ENCODE data around the gene KLHL2. TPM values are rescaled to one million over a fixed set of nuclear protein-coding genes. Genes with fewer than 3 reads are reported as not detected.
A peak's percentile ranks its signal among the peaks of the same experiment; 100 is the strongest.
"Not testable (repeated sequence)": the region's sequence is repeated elsewhere in the genome, so short reads cannot be mapped to it uniquely, and the experiment has no call there.

The KLHL2 gene, protein sequence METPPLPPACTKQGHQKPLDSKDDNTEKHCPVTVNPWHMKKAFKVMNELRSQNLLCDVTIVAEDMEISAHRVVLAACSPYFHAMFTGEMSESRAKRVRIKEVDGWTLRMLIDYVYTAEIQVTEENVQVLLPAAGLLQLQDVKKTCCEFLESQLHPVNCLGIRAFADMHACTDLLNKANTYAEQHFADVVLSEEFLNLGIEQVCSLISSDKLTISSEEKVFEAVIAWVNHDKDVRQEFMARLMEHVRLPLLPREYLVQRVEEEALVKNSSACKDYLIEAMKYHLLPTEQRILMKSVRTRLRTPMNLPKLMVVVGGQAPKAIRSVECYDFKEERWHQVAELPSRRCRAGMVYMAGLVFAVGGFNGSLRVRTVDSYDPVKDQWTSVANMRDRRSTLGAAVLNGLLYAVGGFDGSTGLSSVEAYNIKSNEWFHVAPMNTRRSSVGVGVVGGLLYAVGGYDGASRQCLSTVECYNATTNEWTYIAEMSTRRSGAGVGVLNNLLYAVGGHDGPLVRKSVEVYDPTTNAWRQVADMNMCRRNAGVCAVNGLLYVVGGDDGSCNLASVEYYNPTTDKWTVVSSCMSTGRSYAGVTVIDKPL
- 18.3 and 21.1 TPM in 2 replicates for total RNA-seq (2014; rRNA removed; shearing (Covaris generic))

- DNase-seq (ENCODE audit: low spot score): peak; percentile 40
Measured at GRCh38 chr4:165207431-165208220, at the start of gene KLHL2. TSS of gene KLHL2 (plus strand) at chr4:165207561. CDS start at chr4:165207877, 316 bp downstream.

GRCh38 chr4:165158762-165159161 is 48.6 kb upstream of the KLHL2 start:
- no peak for DNase-seq (ENCODE audit: low spot score)

DNA sequence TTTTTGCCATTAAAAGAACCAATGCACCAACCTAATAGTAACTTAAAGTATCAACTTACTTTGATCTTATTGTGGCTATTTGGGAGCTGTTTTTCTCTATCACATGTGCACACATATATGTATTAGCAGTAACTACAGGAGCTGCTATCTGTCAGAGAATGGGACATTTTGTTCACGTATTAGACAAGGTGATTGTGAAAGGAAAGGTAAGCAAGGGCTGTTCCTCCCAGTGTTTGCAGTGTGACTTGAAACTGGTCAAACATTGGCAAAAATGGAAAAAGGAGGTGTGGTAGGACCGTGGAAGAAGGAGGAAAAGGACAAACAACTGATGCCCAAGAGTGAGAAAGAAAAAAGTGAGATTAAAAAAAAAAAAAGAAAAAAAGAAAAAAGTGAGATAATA is 43.1 kb upstream of the KLHL2 start:
- no peak for DNase-seq (ENCODE audit: low spot score)

DNA sequence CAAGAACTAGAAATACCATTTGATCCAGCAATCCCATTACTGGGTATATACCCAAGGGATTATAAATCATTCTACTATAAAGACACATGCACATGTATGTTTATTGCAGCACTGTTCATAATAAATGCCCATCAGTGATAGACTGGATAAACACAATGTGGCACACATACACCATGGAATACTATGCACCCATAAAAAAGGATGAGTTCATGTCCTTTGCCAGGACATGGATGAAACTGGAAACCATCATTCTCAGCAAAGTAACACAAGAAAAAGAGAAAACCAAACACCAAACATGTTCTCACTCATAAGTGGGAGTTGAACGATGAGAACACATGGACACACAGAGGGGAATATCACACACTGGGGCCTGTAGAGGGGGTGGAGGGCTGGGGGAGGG is 40.5 kb upstream of the KLHL2 start:
- not testable (repeated sequence) for DNase-seq (ENCODE audit: low spot score)

GRCh38 chr4:165167650-165168049 is 39.7 kb upstream of the KLHL2 start:
- no peak for DNase-seq (ENCODE audit: low spot score)

- DNase-seq (ENCODE audit: low spot score): no peak
Measured at GRCh38 chr4:165170819-165171218, 36.5 kb upstream of the KLHL2 start.

DNA sequence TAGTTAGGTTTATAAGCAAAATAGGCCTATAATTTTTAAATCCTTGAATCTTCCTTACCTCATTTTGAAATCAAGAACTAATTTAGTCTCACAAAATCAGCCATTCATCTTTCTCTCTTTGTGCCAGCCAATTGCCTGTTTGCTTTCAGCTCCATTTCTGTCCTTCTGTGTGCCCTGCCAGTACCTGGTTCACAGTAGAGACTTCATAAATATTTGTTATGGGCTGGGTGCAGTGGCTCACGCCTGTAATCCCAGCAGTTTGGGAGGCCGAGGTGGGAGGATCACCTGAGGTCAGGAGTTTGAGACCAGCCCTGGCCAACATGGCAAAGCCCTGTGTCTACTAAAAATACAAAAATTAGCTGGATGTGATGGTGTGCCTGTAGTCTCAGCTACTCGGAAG is 31.9 kb upstream of the KLHL2 start:
- DNase-seq (ENCODE audit: low spot score): not testable (repeated sequence)

- no peak for DNase-seq (ENCODE audit: low spot score)
Measured at GRCh38 chr4:165175879-165176278, 31.5 kb upstream of the KLHL2 start.

DNA sequence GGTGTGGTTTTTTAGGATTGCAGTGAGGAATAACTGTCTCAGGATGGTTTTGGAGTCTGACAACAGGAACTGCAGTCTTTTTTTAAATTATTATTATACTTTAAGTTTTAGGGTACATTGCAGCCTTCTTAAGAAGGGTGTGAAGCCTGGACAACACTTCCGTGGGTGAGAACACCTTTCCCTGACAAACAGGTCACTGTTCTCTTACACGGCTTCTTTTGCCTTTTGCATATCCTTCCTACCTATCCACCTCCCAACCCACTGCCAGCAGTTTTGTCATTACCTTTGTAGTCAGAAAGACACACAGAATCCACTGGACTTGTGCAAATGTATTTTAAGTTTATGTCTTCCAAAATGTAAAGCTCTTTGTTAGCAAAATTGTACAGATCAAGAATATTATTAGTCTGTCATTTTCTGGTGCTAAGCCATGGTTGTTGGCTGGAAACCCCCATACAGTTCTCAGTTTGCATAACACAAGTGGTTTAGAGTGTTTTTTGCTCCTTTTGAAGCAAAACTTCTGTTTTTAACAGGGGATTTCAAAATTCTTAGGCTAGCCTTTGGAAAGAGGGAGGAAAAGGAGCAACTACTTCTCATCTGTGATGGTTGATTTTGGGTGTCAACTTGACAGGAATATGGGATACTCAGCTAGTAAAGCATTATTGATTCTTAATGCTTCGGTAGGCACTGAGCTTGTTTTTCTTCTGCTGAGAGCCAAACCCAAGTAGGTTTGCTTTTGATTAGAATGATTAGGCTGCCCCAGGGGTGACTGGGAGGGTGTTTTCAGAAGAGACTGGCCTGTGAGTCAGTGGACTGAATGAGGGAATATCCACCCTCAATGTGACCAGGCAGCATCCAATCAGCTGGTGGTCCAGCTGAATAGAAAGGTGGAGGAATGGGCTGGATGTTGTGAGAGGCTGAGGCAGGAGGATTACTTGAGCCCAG is 29.4 kb upstream of the KLHL2 start:
- no peak for DNase-seq (ENCODE audit: low spot score)

DNA sequence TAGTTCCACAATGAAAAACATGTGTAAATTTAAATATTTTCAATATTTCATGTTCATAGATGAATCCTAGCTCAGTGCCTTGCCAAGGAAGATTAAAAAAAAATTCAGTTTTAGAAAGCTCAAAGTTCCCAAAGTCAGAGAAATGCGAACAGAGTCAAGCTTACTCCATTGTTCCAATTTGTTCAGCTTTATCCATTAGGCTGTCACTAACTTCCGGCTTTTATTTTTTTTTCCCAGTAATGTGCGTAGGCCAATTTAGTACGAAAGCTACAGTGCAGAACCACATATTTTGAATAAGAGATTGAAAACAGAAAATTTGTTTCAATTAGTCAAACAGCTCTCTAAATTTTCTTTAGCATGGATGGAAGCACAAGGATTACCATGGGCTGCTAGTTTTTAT is 23.1 kb upstream of the KLHL2 start:
- DNase-seq (ENCODE audit: low spot score): no peak

DNA sequence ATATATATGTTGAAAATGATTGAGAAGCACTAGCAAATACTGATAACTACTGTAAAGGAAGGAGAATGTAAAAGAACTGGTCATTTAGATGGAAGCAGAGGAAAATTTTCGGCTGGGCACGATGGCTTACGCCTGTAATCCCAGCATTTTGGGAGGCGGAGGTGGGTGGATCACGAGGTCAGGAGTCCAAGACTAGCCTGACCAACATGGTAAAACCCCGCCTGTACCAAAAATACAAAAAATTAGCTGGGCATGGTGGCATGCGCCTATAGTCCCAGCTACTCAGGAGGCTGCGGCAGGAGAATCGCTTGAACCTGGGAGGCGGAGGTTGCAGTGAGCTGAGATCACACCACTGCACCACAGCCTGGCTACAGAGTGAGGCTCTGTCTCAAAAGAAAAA is 22.4 kb upstream of the KLHL2 start:
- DNase-seq (ENCODE audit: low spot score): not testable (repeated sequence)

- no peak for DNase-seq (ENCODE audit: low spot score)
Measured at GRCh38 chr4:165185448-165185847, 21.9 kb upstream of the KLHL2 start.

GRCh38 chr4:165190591-165191347 is 16.6 kb upstream of the KLHL2 start:
- no peak for DNase-seq (ENCODE audit: low spot score)

DNA sequence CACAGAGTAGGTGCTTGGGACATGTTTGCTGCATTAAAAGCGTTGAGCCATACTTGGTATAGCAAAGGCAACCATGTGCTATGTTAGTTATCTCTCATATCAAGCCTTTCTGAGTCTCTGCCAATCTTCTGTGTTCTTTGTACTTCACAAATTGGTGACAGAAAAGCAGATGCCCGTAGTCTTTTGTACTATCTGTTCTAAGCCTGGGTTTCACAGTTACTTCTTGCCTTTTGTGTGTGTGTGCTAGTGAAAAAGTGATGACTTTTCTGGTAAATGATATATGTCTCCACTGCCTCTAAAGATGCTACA is 16.1 kb upstream of the KLHL2 start:
- no peak for DNase-seq (ENCODE audit: low spot score)

- DNase-seq (ENCODE audit: low spot score): no peak
Measured at GRCh38 chr4:165191814-165192499, 15.4 kb upstream of the KLHL2 start.

DNA sequence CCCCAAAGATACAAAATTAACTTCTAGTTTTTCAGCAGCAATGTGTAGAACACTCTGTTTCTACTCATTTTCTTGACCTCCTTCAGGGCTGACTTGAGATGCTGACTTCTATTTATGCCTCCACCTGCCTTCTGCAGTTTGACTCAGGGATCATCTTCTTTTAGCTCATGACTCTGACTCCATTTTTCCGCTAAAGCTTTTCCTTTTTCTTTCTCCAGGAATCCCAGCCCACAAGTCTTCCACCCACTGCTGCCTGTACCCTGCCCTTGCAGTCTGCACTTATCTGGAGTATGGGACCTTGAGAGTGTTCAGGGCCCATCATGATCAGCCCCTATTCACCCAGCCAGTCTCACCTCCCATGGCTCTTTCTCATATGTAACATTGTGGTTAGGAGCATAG is 14.9 kb upstream of the KLHL2 start:
- DNase-seq (ENCODE audit: low spot score): no peak

DNA sequence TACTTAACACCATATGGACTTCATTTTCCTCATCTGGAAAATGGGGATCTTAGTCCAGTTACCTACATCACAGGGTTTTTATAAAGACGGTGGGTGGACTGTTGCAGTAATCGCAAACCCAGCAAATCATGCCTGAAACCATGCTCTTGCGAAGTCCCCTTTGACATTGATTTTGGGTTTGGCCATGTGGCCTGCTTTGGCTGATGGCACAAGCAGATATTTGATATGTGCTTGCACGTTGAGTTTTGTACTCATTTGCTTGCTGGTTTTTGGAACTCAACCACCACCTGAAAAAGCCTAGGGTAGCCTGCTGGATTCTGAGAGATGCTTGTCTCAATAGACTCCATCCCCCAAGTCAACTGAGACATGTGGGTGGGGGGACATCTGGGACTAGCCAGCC is 14.4 kb upstream of the KLHL2 start:
- DNase-seq (ENCODE audit: low spot score): no peak

DNA sequence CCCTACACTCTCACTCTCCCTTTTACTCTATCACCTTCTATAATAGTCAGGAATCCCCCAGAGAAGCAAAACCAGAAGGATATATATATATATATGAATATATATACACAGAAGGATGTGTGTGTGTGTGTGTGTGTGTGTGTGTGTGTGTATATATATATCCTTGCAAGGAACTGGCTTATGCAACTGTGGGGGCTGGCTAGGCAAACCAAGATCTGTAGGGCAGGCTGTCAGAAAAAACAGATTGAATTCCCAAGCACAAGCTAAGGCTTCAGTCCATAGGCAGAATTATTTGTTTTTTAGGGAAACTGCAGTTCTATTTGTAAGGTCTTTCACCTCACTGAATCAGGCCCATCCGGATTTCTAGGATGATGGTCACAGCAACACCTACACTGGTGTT is 13.0 kb upstream of the KLHL2 start:
- DNase-seq (ENCODE audit: low spot score): no peak

GRCh38 chr4:165198329-165198728 is 9.0 kb upstream of the KLHL2 start:
- DNase-seq (ENCODE audit: low spot score): peak; percentile 22

GRCh38 chr4:165199286-165199685 is 8.1 kb upstream of the KLHL2 start:
- DNase-seq (ENCODE audit: low spot score): no peak

Data from A172 (cell line).